HCT116 (cell line): Measurements from ENCODE around the gene CREG2. TPM values are rescaled to one million over a fixed set of nuclear protein-coding genes. Genes with fewer than 3 reads are reported as not detected.

ENCODE experiments used
- ATAC-seq: fragments of 200-7000 bp; cut with Tn5 transposase; 2 replicates; pipeline ENCODE4 v1.9.1; 2020; ENCODE audit warnings: mild to moderate bottlenecking, moderate library complexity
- BruUV-seq: library from RNA; stranded (reverse); fragments of 400-500 nt; replicated peaks from 2 replicates; lab custom pipeline; 2021; lab: Mats Ljungman, UMichigan
- CTCF ChIA-PET: fragments of 300-600 bp; sonication (Branson Sonifier 250); formaldehyde crosslinking; loops from one replicate; lab custom pipeline; 2021; ENCODE audit warnings: antibody characterized with exemption; lab: Charles Lee
- POLR2A ChIA-PET: fragments of 300-600, 350-600 bp; sonication (Branson Sonifier 250); formaldehyde crosslinking; loops from one replicate; lab custom pipeline; 2021; ENCODE audit warnings: antibody characterized with exemption; lab: Charles Lee
- RAD21 ChIA-PET, 2 experiments: fragments of 300-600 bp; sonication (Branson Sonifier 250); formaldehyde crosslinking; loops; one replicate each; lab custom pipeline; 2023; ENCODE audit warnings: low total read pairs in 2 of 2; ENCODE audit not compliant: uncharacterized antibody in 2 of 2, unreplicated experiment in 2 of 2, low non-redundant PET in 1 of 2; lab: Charles Lee
- DNase-seq: peaks from one replicate; pipeline ENCODE4 v3.0.0-alpha.2; 2010; ENCODE audit warnings: low read depth, low spot score
- H2AFZ ChIP-seq: fragments of 200-600 bp; shearing (Covaris generic), sonication (generic); 2 replicates; pipeline ENCODE4 v1.6.1; 2017; ENCODE audit warnings: low read depth, mixed run types, mixed read lengths, antibody characterized with exemption, low read length; ENCODE audit not compliant: poor library complexity, severe bottlenecking
- H3K27ac ChIP-seq: 2 replicates; pipeline ENCODE4 v1.5.1; 2012; ENCODE audit warnings: low read depth, low read length
- H3K27me3 ChIP-seq: fragments of 200-600 bp; sonication (generic); 2 replicates; pipeline ENCODE4 v1.6.1; 2016; ENCODE audit warnings: mixed run types, low read length, mixed read lengths; ENCODE audit not compliant: insufficient read depth
- H3K36me3 ChIP-seq, 2 experiments: fragments of 200-500 bp in 1 of 2; fragments of 200-600 bp in 1 of 2; sonication (Bioruptor generic) in 1 of 2; sonication (generic) in 1 of 2; 2 replicates each; pipeline versions ENCODE4 v1.5.1 to v1.6.1; 2014 to 2016; ENCODE audit warnings: low read length in 2 of 2, inconsistent platforms in 1 of 2, mixed read lengths in 1 of 2, mixed run types in 1 of 2; ENCODE audit not compliant: insufficient read depth in 2 of 2, control insufficient read depth in 1 of 2
- H3K4me1 ChIP-seq, 2 experiments: fragments of 200-600 bp in 1 of 2; sonication (generic) in 1 of 2; 2 replicates each; pipeline versions ENCODE4 v1.5.1 to v1.6.1; 2012 to 2017; ENCODE audit warnings: low read length in 2 of 2, inconsistent platforms in 1 of 2, mild to moderate bottlenecking in 1 of 2, mixed read lengths in 1 of 2, mixed run types in 1 of 2, moderate library complexity in 1 of 2; ENCODE audit not compliant: insufficient read depth in 2 of 2, control insufficient read depth in 1 of 2
- H3K4me2 ChIP-seq: fragments of 200-600 bp; sonication (generic); 2 replicates; pipeline ENCODE4 v1.6.1; 2017; ENCODE audit warnings: mixed run types, low read length, mixed read lengths
- H3K4me3 ChIP-seq, 2 experiments: fragments of 200-600 bp in 1 of 2; sonication (generic) in 1 of 2; replicated peaks in 1 of 2; 2 replicates each; pipeline ENCODE4 v1.5.1; 2011 to 2016; ENCODE audit warnings: low read length in 2 of 2, control low read depth in 1 of 2, low read depth in 1 of 2, mild to moderate bottlenecking in 1 of 2, mixed read lengths in 1 of 2, mixed run types in 1 of 2
- H3K79me2 ChIP-seq: fragments of 200-600 bp; sonication (generic); 2 replicates; pipeline ENCODE4 v1.6.1; 2017; ENCODE audit warnings: mild to moderate bottlenecking, mixed run types, low read length, moderate library complexity, mixed read lengths; ENCODE audit not compliant: insufficient read depth
- H3K9ac ChIP-seq: fragments of 200-600 bp; sonication (generic); 2 replicates; pipeline ENCODE4 v1.6.1; 2016; ENCODE audit warnings: low read length, mixed read lengths
- H3K9me2 ChIP-seq: fragments of 200-600 bp; sonication (generic), shearing (Covaris generic); 2 replicates; pipeline ENCODE4 v1.6.1; 2017; ENCODE audit warnings: mixed run types, mild to moderate bottlenecking, moderate library complexity; ENCODE audit not compliant: insufficient read depth
- H3K9me3 ChIP-seq, 2 experiments: fragments of 200-500 bp in 1 of 2; fragments of 200-600 bp in 1 of 2; sonication (Bioruptor generic) in 1 of 2; sonication (generic) in 1 of 2; 2 replicates each; pipeline ENCODE4 v1.6.1; 2014 to 2017; ENCODE audit warnings: low read length in 2 of 2, mixed read lengths in 2 of 2, inconsistent platforms in 1 of 2, low read depth in 1 of 2, mild to moderate bottlenecking in 1 of 2, mixed run types in 1 of 2, moderate library complexity in 1 of 2; ENCODE audit not compliant: control insufficient read depth in 1 of 2, insufficient read depth in 1 of 2
- H4K20me1 ChIP-seq: fragments of 200-600 bp; sonication (generic), shearing (Covaris generic); 2 replicates; pipeline ENCODE4 v1.6.1; 2017; ENCODE audit warnings: mixed run types, mild to moderate bottlenecking, moderate library complexity; ENCODE audit not compliant: insufficient read depth
- CBX3 ChIP-seq: IDR thresholded peaks from 2 replicates; pipeline ENCODE4 v1.6.1; 2012; ENCODE audit warnings: low read depth
- CEBPB ChIP-seq: IDR thresholded peaks from 2 replicates; pipeline ENCODE4 v1.6.1; 2012; ENCODE audit warnings: low read depth
- EGR1 ChIP-seq: IDR thresholded peaks from 2 replicates; pipeline ENCODE4 v1.6.1; 2012; ENCODE audit warnings: low read depth
- ELF1 ChIP-seq: IDR thresholded peaks from 2 replicates; pipeline ENCODE4 v1.6.1; 2012; ENCODE audit warnings: low read depth, borderline replicate concordance
- EZH2 ChIP-seq: fragments of 200-600 bp; sonication (generic); IDR thresholded peaks from 2 replicates; pipeline ENCODE4 v1.6.1; 2017; ENCODE audit warnings: antibody characterized with exemption, mixed run types
- EZH2phosphoT487 ChIP-seq: fragments of 200-600 bp; IDR thresholded peaks from 2 replicates; pipeline ENCODE4 v1.6.1; 2018; ENCODE audit warnings: antibody characterized with exemption, borderline replicate concordance
- FOSL1 ChIP-seq: IDR thresholded peaks from 2 replicates; pipeline ENCODE4 v1.6.1; 2012; ENCODE audit warnings: low read depth
- JUND ChIP-seq: IDR thresholded peaks from 2 replicates; pipeline ENCODE4 v1.6.1; 2012
- POLR2A ChIP-seq: IDR thresholded peaks from 2 replicates; pipeline ENCODE4 v1.7.0; 2011; ENCODE audit warnings: borderline replicate concordance; ENCODE audit not compliant: insufficient read depth, insufficient read length; ENCODE audit errors: extremely low read depth
- POLR2AphosphoS5 ChIP-seq: IDR thresholded peaks from 2 replicates; pipeline ENCODE4 v1.6.1; 2011; ENCODE audit warnings: mild to moderate bottlenecking, low read depth, low read length, moderate library complexity
- RAD21 ChIP-seq: IDR thresholded peaks from 2 replicates; pipeline ENCODE4 v1.6.1; 2012; ENCODE audit warnings: low read depth, mild to moderate bottlenecking
- REST ChIP-seq: IDR thresholded peaks from 2 replicates; pipeline ENCODE4 v1.6.1; 2012; ENCODE audit warnings: low read depth
- SRF ChIP-seq: IDR thresholded peaks from 2 replicates; pipeline ENCODE4 v1.6.1; 2012; ENCODE audit warnings: low read depth
- TCF7L2 ChIP-seq: IDR thresholded peaks from 2 replicates; pipeline ENCODE4 v1.7.0; 2011; ENCODE audit warnings: borderline replicate concordance, inconsistent platforms; ENCODE audit not compliant: insufficient read depth, insufficient read length; ENCODE audit errors: extremely low read depth
- YY1 ChIP-seq: IDR thresholded peaks from 2 replicates; pipeline ENCODE4 v1.6.1; 2011; ENCODE audit warnings: low read length, low read depth, moderate library complexity, mild to moderate bottlenecking; ENCODE audit not compliant: insufficient replicate concordance; ENCODE audit errors: extremely low read depth
- ZBTB33 ChIP-seq: IDR thresholded peaks from 2 replicates; pipeline ENCODE4 v1.6.1; 2011; ENCODE audit warnings: mild to moderate bottlenecking, low read length, moderate library complexity; ENCODE audit not compliant: insufficient replicate concordance; ENCODE audit errors: extremely low read depth
- ZFX ChIP-seq: fragments of 450-650 bp; IDR thresholded peaks from 2 replicates; pipeline ENCODE4 v1.6.1; 2017
- ZNF274 ChIP-seq: fragments of 200-500 bp; sonication (Bioruptor generic); IDR thresholded peaks from 2 replicates; pipeline ENCODE4 v1.6.1; 2014; ENCODE audit warnings: mild to moderate bottlenecking, low read depth, low read length, inconsistent platforms
- intact Hi-C: fragments of 100-400 bp; cut with micrococcal nuclease; formaldehyde crosslinking; loops from 2 replicates; pipeline ENCODE4 v1.10.0; 2022
- total RNA-seq: library from RNA; stranded (reverse); gene quantifications from one replicate; pipeline ENCODE4 v1.2.1, GENCODE V29; 2021; ENCODE audit not compliant: unreplicated experiment
- TF ChIP-seq, protein P1 (sequence below): IDR thresholded peaks from 2 replicates; pipeline ENCODE4 v1.6.1; 2012

Gene CREG2
- total RNA-seq, 1 experiment from 2014 or later, result 0.12 TPM

DNA sequence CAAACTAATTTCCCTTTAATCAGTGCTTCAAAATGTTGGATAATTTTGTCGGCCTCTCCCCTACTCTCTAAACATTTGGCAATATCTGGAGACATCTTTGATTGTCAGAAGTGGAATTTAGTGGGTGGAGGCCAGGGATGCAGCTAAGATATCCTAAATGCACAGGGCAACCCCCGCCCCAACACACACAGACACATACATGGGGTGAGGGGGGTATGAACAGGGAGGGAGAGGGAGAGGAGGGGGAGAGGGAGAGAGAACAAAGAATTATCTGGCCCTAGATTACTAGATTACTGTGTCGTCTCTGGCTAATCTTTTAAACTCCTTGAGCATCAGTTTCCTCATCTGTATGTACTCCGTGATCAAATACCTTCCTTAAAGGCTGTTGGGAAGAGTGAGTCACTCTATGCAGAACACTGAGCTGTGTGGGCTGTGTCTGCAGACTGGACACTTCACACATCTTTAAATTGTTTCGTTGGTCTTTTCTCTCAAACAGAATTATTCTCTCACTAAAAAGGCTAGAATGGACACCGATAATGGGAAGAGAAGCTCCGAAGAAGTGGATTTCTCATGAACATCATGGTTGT, 81.7 kb downstream of the CREG2 start:
- Histone ChIP-seq H3K27me3 (no peaks in the 10 kb centered on the region), H3K4me2 (no peak overlapping the region)
- CTCF ChIA-PET, result no interaction called here
- no peak for TF ChIP-seq CBX3
- TF ChIP-seq EZH2, result no peak
- no peak for TF ChIP-seq SRF
- no peak for TF ChIP-seq FOSL1
- TF ChIP-seq, protein P1, sequence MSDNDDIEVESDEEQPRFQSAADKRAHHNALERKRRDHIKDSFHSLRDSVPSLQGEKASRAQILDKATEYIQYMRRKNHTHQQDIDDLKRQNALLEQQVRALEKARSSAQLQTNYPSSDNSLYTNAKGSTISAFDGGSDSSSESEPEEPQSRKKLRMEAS, result no peak
- TF ChIP-seq CEBPB, result no peak
- TF ChIP-seq ZNF274, result no peak
- no peak for TF ChIP-seq EGR1
- TF ChIP-seq POLR2A, result no peak
- TF ChIP-seq ZFX, result no peak
- no peak for TF ChIP-seq POLR2AphosphoS5
- no peak for TF ChIP-seq EZH2phosphoT487
- no peak for TF ChIP-seq TCF7L2
- TF ChIP-seq YY1, result no peak
- no peak for TF ChIP-seq ELF1
- TF ChIP-seq ZBTB33, result no peak
- TF ChIP-seq RAD21, result no peak
- no peak for TF ChIP-seq JUND
- no peak for TF ChIP-seq REST
- TF ChIP-seq, all 23 proteins: peak for 0
- Histone ChIP-seq H3K9me2 (no peaks in the 10 kb centered on the region), H3K9ac (no peak overlapping the region), H3K4me1 (peaks cover 16 to 37% of the 10 kb centered on the region in 2 experiments), H3K4me3 (no peak overlapping the region), H4K20me1 (peaks cover 3% of the 10 kb centered on the region; the same call in 1 of the 2 replicates), H3K79me2 (peaks cover 78% of the 10 kb centered on the region), H3K36me3 (peaks cover 0 to 6% of the 10 kb centered on the region in 2 experiments; a peak in 1 of 4 replicates), H2AFZ (no peak overlapping the region), H3K9me3 (no peaks in the 10 kb centered on the region), H3K27ac (no peak overlapping the region)
- ChIA-PET RAD21 (no interaction called here), POLR2A (no interaction called here)
- intact Hi-C loops, result no loop called here
- DNase-seq, result no peak
- no peak for ATAC-seq
- BruUV-seq, result no TSS peak
